Activated CD4-positive, alpha-beta T cell treated with anti-CD3 and anti-CD28 coated beads, Interleukin-2, amount 10 ng/mL, durations not matched to agents 7 days and 5 days (primary cell): ENCODE measurements around the gene LMOD1. TPM values are rescaled to one million over a fixed set of nuclear protein-coding genes. Genes with fewer than 3 reads are reported as not detected.
"Not testable (repeated sequence)": the region's sequence is repeated elsewhere in the genome, so short reads cannot be mapped to it uniquely, and the experiment has no call there.

Source experiments
- CTCF ChIA-PET: fragments of 350-600 bp; sonication (Branson Sonifier 250); formaldehyde crosslinking; loops from one replicate; lab custom pipeline; 2021; ENCODE audit warnings: antibody characterized with exemption; lab: Charles Lee
- POLR2A ChIA-PET: fragments of 350-600 bp; sonication (Branson Sonifier 250); formaldehyde crosslinking; loops from one replicate; lab custom pipeline; 2021; ENCODE audit warnings: antibody characterized with exemption; lab: Charles Lee
- DNase-seq: peaks from one replicate; pipeline ENCODE4 v3.0.0-alpha.2; 2020
- H3K27ac Mint-ChIP-seq: one replicate; pipeline ENCODE4 v1.8.0; 2021; ENCODE audit warnings: mild to moderate bottlenecking, moderate library complexity, mixed read lengths
- H3K27me3 Mint-ChIP-seq: one replicate; pipeline ENCODE4 v1.8.0; 2021; ENCODE audit warnings: mixed read lengths
- H3K36me3 Mint-ChIP-seq: one replicate; pipeline ENCODE4 v1.8.0; 2021; ENCODE audit warnings: low read depth, mixed read lengths
- H3K4me1 Mint-ChIP-seq: one replicate; pipeline ENCODE4 v1.8.0; 2021; ENCODE audit warnings: mixed read lengths
- H3K4me3 Mint-ChIP-seq: one replicate; pipeline ENCODE4 v1.8.0; 2021; ENCODE audit warnings: mild to moderate bottlenecking, moderate library complexity, mixed read lengths
- H3K9me3 Mint-ChIP-seq: one replicate; pipeline ENCODE4 v1.8.0; 2021; ENCODE audit warnings: mixed read lengths
- microRNA-seq: library from miRNA; unstranded; fragments of <30 nt; microRNA quantifications from one replicate; pipeline ENCODE4 v1.2.0, GENCODE V29; 2021; ENCODE audit warnings: borderline microRNAs expressed, borderline replicate concordance
- total RNA-seq, 2 experiments: library from RNA; stranded (reverse); gene quantifications; one replicate each; pipeline ENCODE4 v1.2.3, GENCODE V29; 2021

LMOD1 gene
- total RNA-seq, 2 experiments from 2014 or later: not detected

GRCh38 chr1:201874672-201875071, 71.7 kb downstream of the LMOD1 start:
- H3K27me3 Mint-ChIP-seq: no peaks in the 10 kb centered on the region
- no peaks in the 10 kb centered on the region for H3K4me1 Mint-ChIP-seq
- POLR2A ChIA-PET: no interaction called here
- no peak for DNase-seq
- H3K27ac Mint-ChIP-seq: no peak overlapping the region
- no peak overlapping the region for H3K4me3 Mint-ChIP-seq
- H3K9me3 Mint-ChIP-seq: no peaks in the 10 kb centered on the region
- H3K36me3 Mint-ChIP-seq: peaks cover 57% of the 10 kb centered on the region
- CTCF ChIA-PET: interaction anchor here (0.6 to 2.4 kb wide), 3 partner anchors 22 to 98 kb away, joined by 3 to 7 read pairs (median 5); partner anchors contain the start of gene IPO9

GRCh38 chr1:201870397-201870796, 76.0 kb downstream of the LMOD1 start:
- no peaks in the 10 kb centered on the region for H3K9me3 Mint-ChIP-seq
- peaks cover 68% of the 10 kb centered on the region for H3K36me3 Mint-ChIP-seq
- ChIA-PET POLR2A (no interaction called here), CTCF (no interaction called here)
- H3K27ac Mint-ChIP-seq: no peak overlapping the region
- H3K4me1 Mint-ChIP-seq: peaks cover 4% of the 10 kb centered on the region
- no peak for DNase-seq
- no peak overlapping the region for H3K4me3 Mint-ChIP-seq
- no peaks in the 10 kb centered on the region for H3K27me3 Mint-ChIP-seq

GRCh38 chr1:201861448-201861847, 84.9 kb downstream of the LMOD1 start:
- H3K4me1 Mint-ChIP-seq: peaks cover 2% of the 10 kb centered on the region
- POLR2A ChIA-PET: no interaction called here
- no peaks in the 10 kb centered on the region for H3K27me3 Mint-ChIP-seq
- no peak for DNase-seq
- no peak overlapping the region for H3K4me3 Mint-ChIP-seq
- CTCF ChIA-PET: interaction anchor here (1.2 kb wide), 1 partner anchor 34 kb away, joined by 3 read pairs; no protein-coding TSS in a partner anchor
- H3K27ac Mint-ChIP-seq: no peak overlapping the region
- peaks cover 44% of the 10 kb centered on the region for H3K36me3 Mint-ChIP-seq
- no peaks in the 10 kb centered on the region for H3K9me3 Mint-ChIP-seq

GRCh38 chr1:201859424-201859823, 86.9 kb downstream of the LMOD1 start:
- Mint-ChIP-seq H3K27me3 (no peaks in the 10 kb centered on the region), H3K36me3 (peaks cover 59% of the 10 kb centered on the region), H3K9me3 (no peaks in the 10 kb centered on the region), H3K27ac (no peak overlapping the region), H3K4me1 (no peaks in the 10 kb centered on the region), H3K4me3 (no peak overlapping the region)
- ChIA-PET CTCF (interaction anchor here (1.5 kb wide), 1 partner anchor 66 kb away, joined by 3 read pairs; no protein-coding TSS in a partner anchor), POLR2A (no interaction called here)
- DNase-seq: no peak

GRCh38 chr1:201856722-201857121, 89.6 kb downstream of the LMOD1 start:
- H3K27me3 Mint-ChIP-seq, H3K9me3 Mint-ChIP-seq, CTCF ChIA-PET, POLR2A ChIA-PET, DNase-seq, H3K27ac Mint-ChIP-seq, H3K4me1 Mint-ChIP-seq, H3K4me3 Mint-ChIP-seq: not testable (repeated sequence)
- H3K36me3 Mint-ChIP-seq: peaks cover 66% of the 10 kb centered on the region

GRCh38 chr1:201851949-201852348, 94.4 kb downstream of the LMOD1 start:
- Mint-ChIP-seq H3K27me3 (no peaks in the 10 kb centered on the region), H3K4me3 (no peak overlapping the region), H3K4me1 (no peaks in the 10 kb centered on the region), H3K27ac (no peak overlapping the region), H3K36me3 (peaks cover 57% of the 10 kb centered on the region), H3K9me3 (no peaks in the 10 kb centered on the region)
- DNase-seq: no peak
- CTCF ChIA-PET: no interaction called here
- POLR2A ChIA-PET: no interaction called here

GRCh38 chr1:201850053-201850397, 96.3 kb downstream of the LMOD1 start:
- peaks cover 5% of the 10 kb centered on the region for H3K4me1 Mint-ChIP-seq
- POLR2A ChIA-PET: no interaction called here
- no peak for DNase-seq
- CTCF ChIA-PET: interaction anchor here (1.1 to 1.5 kb wide), 3 partner anchors 19 to 122 kb away, joined by 3 read pairs; no protein-coding TSS in a partner anchor
- H3K27ac Mint-ChIP-seq: no peak overlapping the region
- H3K36me3 Mint-ChIP-seq: peaks cover 41% of the 10 kb centered on the region
- H3K27me3 Mint-ChIP-seq: no peaks in the 10 kb centered on the region
- H3K4me3 Mint-ChIP-seq: no peak overlapping the region
- H3K9me3 Mint-ChIP-seq: no peaks in the 10 kb centered on the region

- DNase-seq: no peak
- H3K9me3 Mint-ChIP-seq: no peaks in the 10 kb centered on the region
- H3K27ac Mint-ChIP-seq: no peak overlapping the region
- CTCF ChIA-PET: interaction anchor here (1.0 to 1.5 kb wide), 4 partner anchors 20 to 123 kb away, joined by 3 read pairs; no protein-coding TSS in a partner anchor
- H3K4me3 Mint-ChIP-seq: no peak overlapping the region
- peaks cover 5% of the 10 kb centered on the region for H3K4me1 Mint-ChIP-seq
- POLR2A ChIA-PET: no interaction called here
- H3K36me3 Mint-ChIP-seq: peaks cover 38% of the 10 kb centered on the region
- no peaks in the 10 kb centered on the region for H3K27me3 Mint-ChIP-seq
Observed at GRCh38 chr1:201849372-201850052, 96.8 kb downstream of the LMOD1 start.

GRCh38 chr1:201848230-201848629, 98.1 kb downstream of the LMOD1 start:
- CTCF ChIA-PET: interaction anchor here (1.2 to 3.8 kb wide), 2 partner anchors 18 to 20 kb away, joined by 4 to 15 read pairs; partner anchors contain the start of gene IPO9
- Mint-ChIP-seq H3K36me3 (peaks cover 34% of the 10 kb centered on the region), H3K9me3 (no peaks in the 10 kb centered on the region), H3K4me1 (peaks cover 5% of the 10 kb centered on the region), H3K27ac (no peak overlapping the region), H3K27me3 (no peaks in the 10 kb centered on the region), H3K4me3 (no peak overlapping the region)
- DNase-seq: no peak
- POLR2A ChIA-PET: no interaction called here

GRCh38 chr1:201847150-201847549, 99.2 kb downstream of the LMOD1 start:
- CTCF ChIA-PET: interaction anchor here (1.5 to 3.8 kb wide), 2 partner anchors 10 to 17 kb away, joined by 5 to 15 read pairs; partner anchors contain the start of gene IPO9
- H3K9me3 Mint-ChIP-seq: no peaks in the 10 kb centered on the region
- peaks cover 5% of the 10 kb centered on the region for H3K4me1 Mint-ChIP-seq
- DNase-seq: no peak
- no peak overlapping the region for H3K4me3 Mint-ChIP-seq
- peaks cover 28% of the 10 kb centered on the region for H3K36me3 Mint-ChIP-seq
- POLR2A ChIA-PET: no interaction called here
- H3K27me3 Mint-ChIP-seq: no peaks in the 10 kb centered on the region
- no peak overlapping the region for H3K27ac Mint-ChIP-seq

Small RNAs within 50 kb of the gene (microRNA-seq; reads per million reads assigned to microRNA genes)
- gene MIR6739: not detected

Other genes with a start within 250 kb of the LMOD1 start
- 10 to 100 TPM; 47.9 to 52.4 TPM for gene IPO9, start 117.4 kb downstream of the LMOD1 start, total RNA-seq
- under 1 TPM; 0.57 to 0.83 TPM for gene SHISA4, start 57.6 kb downstream of the LMOD1 start, total RNA-seq
- gene TIMM17A, start 9.0 kb upstream of the LMOD1 start, total RNA-seq: 10 to 100 TPM; 42.8 to 45.1 TPM
- 10 to 100 TPM; 31.0 to 32.8 TPM for gene RNPEP, start 36.1 kb upstream of the LMOD1 start, total RNA-seq
- gene ELF3, start 64.0 kb upstream of the LMOD1 start, total RNA-seq: under 1 TPM; 0.22 to 0.56 TPM
- not detected for gene GPR37L1, start 176.4 kb upstream of the LMOD1 start, total RNA-seq
- gene ARL8A, start 198.2 kb upstream of the LMOD1 start, total RNA-seq: 10 to 100 TPM; 51.6 to 53.8 TPM
- 100 to 1,000 TPM; 183 to 188 TPM for gene PTPN7, start 214.1 kb upstream of the LMOD1 start, total RNA-seq
- gene LGR6, start 247.3 kb upstream of the LMOD1 start, total RNA-seq: not detected